ENCODE data around the gene RECQL.

Gene RECQL

GRCh38 chr12:21518451-21518850 is 17.0 kb upstream of the RECQL start:
- Mint-ChIP-seq H3K36me3 (ENCODE audit: low read depth) (peaks cover 13% of the 10 kb centered on the region), H3K4me3 (no peak overlapping the region), H3K9me3 (no peaks in the 10 kb centered on the region), H3K27me3 (ENCODE audit: low read depth) (no peaks in the 10 kb centered on the region), H3K4me1 (no peaks in the 10 kb centered on the region), H3K27ac (no peak overlapping the region)
- no peak for TF ChIP-seq CTCF (IDR thresholded peaks at IDR 0.05; ENCODE audit: unreplicated experiment in 3 of 3)

- Mint-ChIP-seq H3K4me3 (no peak overlapping the region), H3K27me3 (ENCODE audit: low read depth) (no peaks in the 10 kb centered on the region), H3K9me3 (no peaks in the 10 kb centered on the region), H3K4me1 (no peaks in the 10 kb centered on the region), H3K36me3 (ENCODE audit: low read depth) (peaks cover 17% of the 10 kb centered on the region), H3K27ac (no peak overlapping the region)
- TF ChIP-seq CTCF (IDR thresholded peaks at IDR 0.05; ENCODE audit: unreplicated experiment in 3 of 3): no peak
These were observed 14.8 kb upstream of the RECQL start for GRCh38 chr12:21516281-21516680.

GRCh38 chr12:21509768-21510167 is 8.3 kb upstream of the RECQL start:
- Mint-ChIP-seq H3K27me3 (ENCODE audit: low read depth) (no peaks in the 10 kb centered on the region), H3K27ac (no peak overlapping the region), H3K36me3 (ENCODE audit: low read depth) (peaks cover 34% of the 10 kb centered on the region), H3K4me3 (no peak overlapping the region), H3K4me1 (no peaks in the 10 kb centered on the region), H3K9me3 (no peaks in the 10 kb centered on the region)
- no peak for TF ChIP-seq CTCF (IDR thresholded peaks at IDR 0.05; ENCODE audit: unreplicated experiment in 3 of 3)

- H3K9me3 Mint-ChIP-seq: no peaks in the 10 kb centered on the region
- no peaks in the 10 kb centered on the region for H3K27me3 Mint-ChIP-seq (ENCODE audit: low read depth)
- H3K27ac Mint-ChIP-seq: no peak overlapping the region
- peaks cover 17% of the 10 kb centered on the region for H3K4me1 Mint-ChIP-seq
- peaks cover 25% of the 10 kb centered on the region for H3K36me3 Mint-ChIP-seq (ENCODE audit: low read depth)
- no peak for TF ChIP-seq CTCF (IDR thresholded peaks at IDR 0.05; ENCODE audit: unreplicated experiment in 3 of 3)
- H3K4me3 Mint-ChIP-seq: no peak overlapping the region
These were observed 6.4 kb upstream of the RECQL start for GRCh38 chr12:21507849-21508248.

- Mint-ChIP-seq H3K9me3 (no peaks in the 10 kb centered on the region), H3K4me3 (no peak overlapping the region), H3K36me3 (ENCODE audit: low read depth) (peaks cover 19% of the 10 kb centered on the region), H3K4me1 (peaks cover 23% of the 10 kb centered on the region), H3K27me3 (ENCODE audit: low read depth) (no peaks in the 10 kb centered on the region), H3K27ac (no peak overlapping the region)
- TF ChIP-seq CTCF (IDR thresholded peaks at IDR 0.05; ENCODE audit: unreplicated experiment in 3 of 3): no peak
These were observed 4.5 kb upstream of the RECQL start for GRCh38 chr12:21505888-21506287.

GRCh38 chr12:21502872-21503271 is 1.4 kb upstream of the RECQL start:
- Mint-ChIP-seq H3K4me3 (no peak overlapping the region), H3K27ac (no peak overlapping the region), H3K36me3 (ENCODE audit: low read depth) (no peaks in the 10 kb centered on the region), H3K27me3 (ENCODE audit: low read depth) (no peaks in the 10 kb centered on the region), H3K4me1 (peaks cover 34% of the 10 kb centered on the region), H3K9me3 (no peaks in the 10 kb centered on the region)
- TF ChIP-seq CTCF (IDR thresholded peaks at IDR 0.05; ENCODE audit: unreplicated experiment in 3 of 3): no peak

Measured in nephron (organoid).